ENCODE results near the gene CSF2. TPM values are rescaled to one million over a fixed set of nuclear protein-coding genes. Genes with fewer than 3 reads are reported as not detected.
"Not testable (repeated sequence)": the region's sequence is repeated elsewhere in the genome, so short reads cannot be mapped to it uniquely, and the experiment has no call there.

The CSF2 gene
- total RNA-seq, 2 experiments from 2014 or later: 61.5 to 64.1 TPM

DNA sequence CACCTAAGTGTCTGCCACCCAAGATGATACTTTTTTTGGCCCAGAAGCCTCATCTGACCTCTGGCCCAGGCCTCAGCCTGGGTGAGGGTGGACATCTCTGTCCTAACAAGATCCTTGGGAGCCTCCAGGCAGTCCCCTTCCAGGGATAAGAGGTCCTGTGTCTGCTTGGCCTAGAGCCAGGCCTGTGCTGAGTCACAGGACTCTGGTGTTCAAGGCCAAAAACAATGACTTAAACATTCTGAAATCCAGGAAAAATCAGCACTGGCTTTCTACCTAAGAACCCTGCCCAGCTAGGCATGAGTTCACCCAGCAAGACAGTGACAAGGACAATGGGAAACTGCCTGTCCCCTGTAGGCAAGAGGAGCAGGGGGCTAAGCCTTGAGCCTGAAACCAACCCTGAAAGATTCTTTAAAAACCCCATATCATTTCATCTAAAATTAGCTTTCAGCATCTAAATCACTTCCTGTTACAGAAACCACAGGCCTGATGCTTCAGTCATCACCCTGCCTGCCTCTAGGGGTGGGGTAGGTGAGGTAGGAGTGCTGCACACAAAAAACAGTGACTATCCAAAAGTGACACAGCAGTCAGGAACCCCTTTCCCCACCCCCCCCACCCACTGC is 29.9 kb downstream of the CSF2 start:
- intact Hi-C loops (cut with micrococcal nuclease): loop anchor here (5.0 to 10.0 kb wide), 2 partner anchors 74 to 391 kb away; partner anchors contain the start of gene IRF1

DNA sequence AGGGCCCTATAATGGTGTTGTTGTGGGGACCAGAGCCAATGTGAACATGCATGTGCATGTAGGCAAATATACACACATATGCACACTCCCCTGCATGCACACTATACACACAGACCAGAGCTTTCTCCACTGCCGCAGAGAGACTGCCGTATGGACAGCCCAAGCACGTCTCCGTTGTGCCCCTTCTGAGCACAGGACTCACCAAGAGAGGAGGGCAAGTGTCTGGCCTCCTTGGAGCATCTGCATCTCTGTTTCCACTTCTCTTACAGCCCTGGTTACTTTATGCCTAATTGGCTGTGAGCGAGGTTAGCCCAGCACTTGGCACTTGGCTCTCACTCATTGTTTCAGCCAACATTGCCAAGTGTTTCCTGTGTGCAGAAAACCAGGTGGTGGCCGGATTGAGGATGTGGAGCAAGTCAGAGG is 30.4 kb downstream of the CSF2 start:
- TF ChIP-seq, protein P1, sequence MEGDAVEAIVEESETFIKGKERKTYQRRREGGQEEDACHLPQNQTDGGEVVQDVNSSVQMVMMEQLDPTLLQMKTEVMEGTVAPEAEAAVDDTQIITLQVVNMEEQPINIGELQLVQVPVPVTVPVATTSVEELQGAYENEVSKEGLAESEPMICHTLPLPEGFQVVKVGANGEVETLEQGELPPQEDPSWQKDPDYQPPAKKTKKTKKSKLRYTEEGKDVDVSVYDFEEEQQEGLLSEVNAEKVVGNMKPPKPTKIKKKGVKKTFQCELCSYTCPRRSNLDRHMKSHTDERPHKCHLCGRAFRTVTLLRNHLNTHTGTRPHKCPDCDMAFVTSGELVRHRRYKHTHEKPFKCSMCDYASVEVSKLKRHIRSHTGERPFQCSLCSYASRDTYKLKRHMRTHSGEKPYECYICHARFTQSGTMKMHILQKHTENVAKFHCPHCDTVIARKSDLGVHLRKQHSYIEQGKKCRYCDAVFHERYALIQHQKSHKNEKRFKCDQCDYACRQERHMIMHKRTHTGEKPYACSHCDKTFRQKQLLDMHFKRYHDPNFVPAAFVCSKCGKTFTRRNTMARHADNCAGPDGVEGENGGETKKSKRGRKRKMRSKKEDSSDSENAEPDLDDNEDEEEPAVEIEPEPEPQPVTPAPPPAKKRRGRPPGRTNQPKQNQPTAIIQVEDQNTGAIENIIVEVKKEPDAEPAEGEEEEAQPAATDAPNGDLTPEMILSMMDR (IDR thresholded peaks at IDR 0.05): peak; percentile 19
- POLR2A ChIA-PET: interaction anchor here (1.1 to 3.0 kb wide), 4 partner anchors 9 to 33 kb away, joined by 4 to 17 read pairs (median 5); no protein-coding TSS in a partner anchor
- peak overlapping the region; percentile 47 for H3K4me3 Mint-ChIP-seq

More for the DNA sequence above, 29.9 kb downstream of the CSF2 start:
- ATAC-seq (peak; percentile 60), DNase-seq (peak; percentile 86)
- Mint-ChIP-seq H3K4me1 (ENCODE audit: low read depth) (peaks cover 80% of the 10 kb centered on the region), H3K36me3 (ENCODE audit: low read depth) (peaks cover 12% of the 10 kb centered on the region), H3K27ac (peak overlapping the region; percentile 90), H3K27me3 (no peaks in the 10 kb centered on the region), H3K4me3 (peak overlapping the region; percentile 47), H3K9me3 (no peaks in the 10 kb centered on the region)
- TF ChIP-seq, protein P1 (IDR thresholded peaks at IDR 0.05): no peak
- ChIA-PET CTCF (interaction anchor here (0.8 to 2.6 kb wide), 5 partner anchors 9 to 77 kb away, joined by 3 to 12 read pairs (median 5); no protein-coding TSS in a partner anchor), POLR2A (interaction anchor here (1.1 to 3.0 kb wide), 4 partner anchors 8 to 22 kb away, joined by 4 to 17 read pairs (median 10); no protein-coding TSS in a partner anchor)

DNA sequence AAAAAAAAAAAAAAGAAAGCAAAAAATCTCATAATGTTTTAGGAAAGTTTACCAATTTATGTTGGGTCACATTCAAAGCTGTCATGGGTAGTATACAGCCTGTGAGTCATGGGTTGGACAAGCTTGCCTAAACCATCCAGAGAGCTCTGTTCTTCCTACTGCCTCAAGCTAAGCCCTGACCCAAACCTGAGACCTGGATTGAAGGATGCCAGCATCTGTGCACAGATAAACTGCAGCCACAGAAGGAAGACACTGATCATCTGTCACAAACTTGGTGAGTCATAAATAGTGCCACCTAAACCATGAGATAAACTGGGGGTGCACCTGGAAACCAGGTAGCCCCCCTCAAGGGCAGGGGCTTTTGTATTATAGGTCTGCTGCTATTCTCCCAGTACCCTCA is 31.0 kb downstream of the CSF2 start:
- Mint-ChIP-seq H3K36me3 (ENCODE audit: low read depth) (peaks cover 18% of the 10 kb centered on the region), H3K9me3 (peaks cover 2% of the 10 kb centered on the region), H3K4me1 (ENCODE audit: low read depth) (peaks cover 82% of the 10 kb centered on the region), H3K27ac (peak overlapping the region; percentile 88), H3K27me3 (no peaks in the 10 kb centered on the region), H3K4me3 (peak overlapping the region; percentile 31)
- DNase-seq (no peak), ATAC-seq (no peak)
- TF ChIP-seq, protein P1 (IDR thresholded peaks at IDR 0.05): no peak
- CTCF ChIA-PET: interaction anchor here (0.9 to 1.4 kb wide), 2 partner anchors 33 to 86 kb away, joined by 3 read pairs; no protein-coding TSS in a partner anchor
- intact Hi-C loops (cut with micrococcal nuclease): loop anchor here (5.0 to 10.0 kb wide), 2 partner anchors 73 to 390 kb away; partner anchors contain the start of gene IRF1
- POLR2A ChIA-PET: interaction anchor here (1.4 to 1.6 kb wide), 2 partner anchors 12 to 34 kb away, joined by 4 to 6 read pairs; no protein-coding TSS in a partner anchor

More for the DNA sequence above, 30.4 kb downstream of the CSF2 start:
- H3K9me3 Mint-ChIP-seq: peaks cover 2% of the 10 kb centered on the region
- peak overlapping the region; percentile 90 for H3K27ac Mint-ChIP-seq
- H3K4me1 Mint-ChIP-seq (ENCODE audit: low read depth): peaks cover 81% of the 10 kb centered on the region
- ATAC-seq (peak; percentile 4), DNase-seq (peak; percentile 57)
- no peaks in the 10 kb centered on the region for H3K27me3 Mint-ChIP-seq
- intact Hi-C loops (cut with micrococcal nuclease): loop anchor here (5.0 to 10.0 kb wide), 2 partner anchors 73 to 391 kb away; partner anchors contain the start of gene IRF1
- CTCF ChIA-PET: interaction anchor here (0.9 to 2.6 kb wide), 4 partner anchors 9 to 87 kb away, joined by 3 to 8 read pairs (median 4); no protein-coding TSS in a partner anchor
- H3K36me3 Mint-ChIP-seq (ENCODE audit: low read depth): peaks cover 16% of the 10 kb centered on the region

DNA sequence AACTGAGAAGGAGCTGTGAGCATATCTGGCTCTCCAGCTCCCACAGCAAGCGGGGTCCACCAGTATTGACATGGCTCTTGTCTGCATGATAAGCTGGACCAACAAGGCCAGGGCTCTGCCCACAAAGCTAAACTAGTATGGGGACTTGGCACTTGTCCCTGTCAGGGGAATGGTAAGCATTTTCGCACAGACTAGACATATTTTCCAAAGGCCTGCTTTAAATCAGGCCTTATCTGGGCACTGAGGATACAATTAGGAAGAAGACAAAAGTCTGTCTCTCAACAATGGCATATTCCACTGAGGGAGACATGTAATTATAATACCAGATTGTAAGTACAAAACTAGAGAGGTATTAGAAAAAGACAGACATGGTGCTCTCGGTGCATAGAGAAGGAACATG is 32.1 kb downstream of the CSF2 start:
- intact Hi-C loops (cut with micrococcal nuclease): loop anchor here (10.0 kb wide), 1 partner anchor 389 kb away; the partner anchor contains the start of gene IRF1
- H3K9me3 Mint-ChIP-seq: peaks cover 2% of the 10 kb centered on the region
- peaks cover 22% of the 10 kb centered on the region for H3K36me3 Mint-ChIP-seq (ENCODE audit: low read depth)
- no peak for DNase-seq
- ChIA-PET POLR2A (no interaction called here), CTCF (no interaction called here)
- H3K4me1 Mint-ChIP-seq (ENCODE audit: low read depth): peaks cover 81% of the 10 kb centered on the region
- H3K27me3 Mint-ChIP-seq: no peaks in the 10 kb centered on the region
- no peak for ATAC-seq
- no peak overlapping the region for H3K4me3 Mint-ChIP-seq
- peak overlapping the region; percentile 56 for H3K27ac Mint-ChIP-seq
- TF ChIP-seq, protein P1 (IDR thresholded peaks at IDR 0.05): no peak

DNA sequence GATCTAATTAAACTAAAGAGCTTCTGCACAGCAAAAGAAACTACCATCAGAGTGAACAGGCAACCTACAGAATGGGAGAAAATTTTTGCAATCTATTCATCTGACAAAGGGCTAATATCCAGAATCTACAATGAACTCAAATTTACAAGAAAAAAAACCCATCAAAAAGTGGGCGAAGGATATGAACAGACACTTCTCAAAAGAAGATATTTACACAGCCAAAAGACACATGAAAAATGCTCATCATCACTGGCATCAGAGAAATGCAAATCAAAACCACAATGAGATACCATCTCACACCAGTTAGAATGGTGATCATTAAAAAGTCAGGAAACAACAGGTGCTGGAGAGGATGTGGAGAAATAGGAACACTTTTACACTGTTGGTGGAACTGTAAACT is 34.9 kb downstream of the CSF2 start:
- POLR2A ChIA-PET, DNase-seq, H3K9me3 Mint-ChIP-seq, H3K27me3 Mint-ChIP-seq, CTCF ChIA-PET, H3K4me3 Mint-ChIP-seq, ATAC-seq: not testable (repeated sequence)
- peaks cover 83% of the 10 kb centered on the region for H3K4me1 Mint-ChIP-seq (ENCODE audit: low read depth)
- peaks cover 30% of the 10 kb centered on the region for H3K36me3 Mint-ChIP-seq (ENCODE audit: low read depth)
- H3K27ac Mint-ChIP-seq: peak overlapping the region; percentile 69
- intact Hi-C loops (cut with micrococcal nuclease): loop anchor here (10.0 kb wide), 1 partner anchor 386 kb away; the partner anchor contains the start of gene IRF1

DNA sequence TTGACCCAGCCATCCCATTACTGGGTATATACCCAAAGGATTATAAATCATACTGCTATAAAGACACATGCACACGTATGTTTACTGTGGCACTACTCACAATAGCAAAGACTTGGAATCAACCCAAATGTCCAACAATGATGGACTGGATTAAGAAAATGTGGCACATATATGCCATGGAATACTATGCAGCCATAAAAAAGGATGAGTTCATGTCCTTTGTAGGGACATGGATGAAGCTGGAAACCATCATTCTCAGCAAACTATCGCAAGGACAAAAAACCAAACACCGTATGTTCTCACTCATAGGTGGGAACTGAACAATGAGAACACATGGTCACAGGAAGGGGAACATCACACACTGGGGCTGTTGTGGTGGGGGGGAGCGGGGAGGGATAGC is 35.4 kb downstream of the CSF2 start:
- peaks cover 32% of the 10 kb centered on the region for H3K36me3 Mint-ChIP-seq (ENCODE audit: low read depth)
- intact Hi-C loops (cut with micrococcal nuclease): loop anchor here (10.0 kb wide), 1 partner anchor 386 kb away; the partner anchor contains the start of gene IRF1
- ATAC-seq, H3K27me3 Mint-ChIP-seq, DNase-seq, H3K4me3 Mint-ChIP-seq, H3K9me3 Mint-ChIP-seq: not testable (repeated sequence)
- ChIA-PET POLR2A (interaction anchor here (0.6 kb wide), 2 partner anchors 11 to 597 kb away, joined by 3 to 4 read pairs; no protein-coding TSS in a partner anchor), CTCF (interaction anchor here (3.2 kb wide), 1 partner anchor 71 kb away, joined by 14 read pairs; no protein-coding TSS in a partner anchor)
- peak overlapping the region; percentile 69 for H3K27ac Mint-ChIP-seq
- H3K4me1 Mint-ChIP-seq (ENCODE audit: low read depth): peaks cover 83% of the 10 kb centered on the region
